Lung (tissue), 12 donors: ENCODE results near the gene TACR3. TPM values are rescaled to one million over a fixed set of nuclear protein-coding genes. Genes with fewer than 3 reads are reported as not detected.
"Not testable (repeated sequence)": the region's sequence is repeated elsewhere in the genome, so short reads cannot be mapped to it uniquely, and the experiment has no call there.

Source experiments
- ATAC-seq: fragments of 200-7000 bp; cut with Tn5 transposase; one replicate; pipeline ENCODE4 v1.9.1; 2020; ENCODE audit warnings: moderate number of reproducible peaks; ENCODE audit not compliant: insufficient read depth, low FRiP score
- DNase-seq, 3 donors: peaks; one replicate each; pipeline ENCODE4 v3.0.0-alpha.2; 2013 to 2017
- H3K27ac ChIP-seq, 2 donors: one replicate each; pipeline ENCODE4 v1.5.1; 2013; ENCODE audit warnings: mild to moderate bottlenecking in 2 of 2, moderate library complexity in 2 of 2, control low read depth in 1 of 2, inconsistent platforms in 1 of 2, low read depth in 1 of 2, low read length in 1 of 2
- H3K27me3 ChIP-seq, 3 donors: one replicate each; pipeline ENCODE4 v1.5.1; 2013; ENCODE audit warnings: low read length in 2 of 3; ENCODE audit not compliant: control insufficient read depth in 3 of 3, insufficient read depth in 3 of 3
- H3K36me3 ChIP-seq, 4 donors: one replicate each; pipeline ENCODE4 v1.5.1; 2013; ENCODE audit warnings: low read length in 4 of 4, mild to moderate bottlenecking in 1 of 4, moderate library complexity in 1 of 4; ENCODE audit not compliant: control insufficient read depth in 4 of 4, insufficient read depth in 4 of 4
- H3K4me1 ChIP-seq, 5 donors: one replicate each; pipeline ENCODE4 v1.5.1; 2013; ENCODE audit warnings: low read length in 5 of 5, mild to moderate bottlenecking in 2 of 5, moderate library complexity in 1 of 5; ENCODE audit not compliant: control insufficient read depth in 5 of 5, insufficient read depth in 5 of 5
- H3K4me3 ChIP-seq: one replicate; pipeline ENCODE4 v1.5.1; 2013; ENCODE audit warnings: mild to moderate bottlenecking, control low read depth, moderate library complexity
- H3K9ac ChIP-seq, 2 donors: one replicate each; pipeline ENCODE4 v1.5.1; 2013; ENCODE audit warnings: low read length in 2 of 2, control low read depth in 1 of 2; ENCODE audit not compliant: insufficient read depth in 1 of 2
- H3K9me3 ChIP-seq, 4 donors: one replicate each; pipeline ENCODE4 v1.5.1; 2013; ENCODE audit warnings: low read length in 3 of 4, mild to moderate bottlenecking in 1 of 4, moderate library complexity in 1 of 4; ENCODE audit not compliant: control insufficient read depth in 4 of 4, insufficient read depth in 3 of 4
- CTCF ChIP-seq: IDR thresholded peaks from 2 replicates; pipeline ENCODE4 v1.5.1; 2012; ENCODE audit warnings: mild to moderate bottlenecking; ENCODE audit errors: control extremely low read depth, extremely low read depth
- WGBS, 2 donors: extraction: QIAGEN DNeasy Blood & Tissue Kit; methylation state at CpG; one replicate each; pipeline ENCODE4 v1.1.7; 2013; 5-methylcytosine and 5-hydroxymethylcytosine counted together
- polyA plus RNA-seq, 2 donors: library from polyadenylated mRNA; stranded (reverse); fragments of 200-250 nt; gene quantifications; one replicate each; pipeline ENCODE4 v1.2.1, GENCODE V29; 2013
- total RNA-seq, 2 donors: library from RNA; depleted of rRNA in 1 of 2; stranded (reverse); fragments of >200 nt in 1 of 2; gene quantifications; one replicate each; pipeline ENCODE4 v1.2.1, GENCODE V29; 2014 to 2021
- donor health status: control.
- donor health status: control.
- donor health status: Bipolar disorder and iron deficiency.
- donor health status: healthy.
- donor health status: DM: yes; HTN: yes; CAD: no.

Gene TACR3
- total and polyA plus RNA-seq, 4 donors = 0.01 to 0.11 (median 0.05) TPM

GRCh38 chr4:103673983-103674382 lies 45.8 kb downstream of the TACR3 start:
- TF ChIP-seq CTCF = no peak
- Histone ChIP-seq H3K27me3 (no peaks in the 10 kb centered on the region), H3K36me3 (no peaks in the 10 kb centered on the region), H3K9ac (no peak overlapping the region), H3K4me1 (no peaks in the 10 kb centered on the region), H3K9me3 (no peaks in the 10 kb centered on the region), H3K27ac (no peak overlapping the region), H3K4me3 (no peak overlapping the region)
- 73 to 87% methylated on average over 2 of the region's 2 CpGs for WGBS, 2 donors
- DNase-seq (no peak), ATAC-seq (no peak)

- not testable (repeated sequence) for H3K4me1 ChIP-seq, H3K4me3 ChIP-seq, H3K9ac ChIP-seq, H3K27ac ChIP-seq, H3K36me3 ChIP-seq, ATAC-seq, DNase-seq, H3K27me3 ChIP-seq, H3K9me3 ChIP-seq
Observed at GRCh38 chr4:103666764-103667163, 53.0 kb downstream of the TACR3 start.

GRCh38 chr4:103664436-103665075 lies 55.2 kb downstream of the TACR3 start:
- Histone ChIP-seq H3K9ac (no peak overlapping the region), H3K27ac (no peak overlapping the region), H3K27me3 (no peaks in the 10 kb centered on the region), H3K9me3 (no peaks in the 10 kb centered on the region), H3K36me3 (no peaks in the 10 kb centered on the region), H3K4me1 (no peaks in the 10 kb centered on the region), H3K4me3 (no peak overlapping the region)
- WGBS, 2 donors = 69 to 72% methylated on average over 2 of the region's 2 CpGs
- no peak for TF ChIP-seq CTCF
- no peak for DNase-seq
- no peak for ATAC-seq

- no peaks in the 10 kb centered on the region for H3K36me3 ChIP-seq
- no peaks in the 10 kb centered on the region for H3K27me3 ChIP-seq
- TF ChIP-seq CTCF = no peak
- ATAC-seq (no peak), DNase-seq (no peak)
- no peak overlapping the region for H3K4me3 ChIP-seq
- H3K9ac ChIP-seq = no peak overlapping the region
- no peaks in the 10 kb centered on the region for H3K4me1 ChIP-seq
- H3K27ac ChIP-seq = no peak overlapping the region
- H3K9me3 ChIP-seq = no peaks in the 10 kb centered on the region
Observed at GRCh38 chr4:103648541-103648940, 71.2 kb downstream of the TACR3 start.
